Activated CD4-positive, alpha-beta T cell treated with anti-CD3 and anti-CD28 coated beads for 36 hours (primary cell): ENCODE data around the gene PTPN21. TPM values are rescaled to one million over a fixed set of nuclear protein-coding genes. Genes with fewer than 3 reads are reported as not detected.

Source experiments
- ATAC-seq: fragments of 200-7000 bp; cut with Tn5 transposase; one replicate; pipeline ENCODE4 v1.10.0; 2021; ENCODE audit warnings: mild to moderate bottlenecking, moderate library complexity
- CTCF ChIA-PET: fragments of 350-600 bp; sonication (Branson Sonifier 250); formaldehyde crosslinking; loops from one replicate; lab custom pipeline; 2021; ENCODE audit warnings: antibody characterized with exemption; lab: Charles Lee
- POLR2A ChIA-PET: fragments of 350-600 bp; sonication (Branson Sonifier 250); formaldehyde crosslinking; loops from one replicate; lab custom pipeline; 2021; ENCODE audit warnings: antibody characterized with exemption, inconsistent platforms; lab: Charles Lee
- DNase-seq: peaks from one replicate; pipeline ENCODE4 v3.0.0-alpha.2; 2020
- H3K27ac Mint-ChIP-seq: one replicate; pipeline ENCODE4 v1.8.0; 2021; ENCODE audit warnings: mixed read lengths
- H3K27me3 Mint-ChIP-seq: one replicate; pipeline ENCODE4 v1.8.0; 2021; ENCODE audit warnings: mixed read lengths
- H3K36me3 Mint-ChIP-seq: one replicate; pipeline ENCODE4 v1.8.0; 2021; ENCODE audit warnings: low read depth, mixed read lengths
- H3K4me1 Mint-ChIP-seq: one replicate; pipeline ENCODE4 v1.8.0; 2021; ENCODE audit warnings: mixed read lengths
- H3K4me3 Mint-ChIP-seq: one replicate; pipeline ENCODE4 v1.8.0; 2021; ENCODE audit warnings: mild to moderate bottlenecking, moderate library complexity, mixed read lengths
- H3K9me3 Mint-ChIP-seq: one replicate; pipeline ENCODE4 v1.8.0; 2021; ENCODE audit warnings: low read depth, mixed read lengths
- intact Hi-C, 2 experiments: fragments of 100-400 bp; cut with DNase I in 1 of 2; cut with micrococcal nuclease in 1 of 2; formaldehyde crosslinking; loops; one replicate each; pipeline versions ENCODE4 v1.14.2 to v1.15.1; 2022 to 2024; cut with DNase I, micrococcal nuclease
- total RNA-seq, 2 experiments: library from RNA; stranded (reverse); gene quantifications; one replicate each; pipeline ENCODE4 v1.2.3, GENCODE V29; 2021

PTPN21 gene
- total RNA-seq, 2 experiments from 2014 or later = 0.12 to 0.16 TPM

- DNase-seq (no peak), ATAC-seq (no peak)
- peaks cover 53% of the 10 kb centered on the region for H3K36me3 Mint-ChIP-seq
- H3K9me3 Mint-ChIP-seq = no peaks in the 10 kb centered on the region
- ChIA-PET POLR2A (no interaction called here), CTCF (interaction anchor here (0.7 to 1.1 kb wide), 3 partner anchors 11 to 29 kb away, joined by 3 to 5 read pairs (median 3); no protein-coding TSS in a partner anchor)
- no peaks in the 10 kb centered on the region for H3K27me3 Mint-ChIP-seq
- intact Hi-C loops = no loop called here
- H3K4me3 Mint-ChIP-seq = no peak overlapping the region
- H3K27ac Mint-ChIP-seq = no peak overlapping the region
- H3K4me1 Mint-ChIP-seq = no peaks in the 10 kb centered on the region
Observed at GRCh38 chr14:88584451-88584850, 29.6 kb upstream of the PTPN21 start.

- CTCF ChIA-PET = interaction anchor here (1.0 to 1.3 kb wide), 2 partner anchors 11 to 21 kb away, joined by 3 read pairs; no protein-coding TSS in a partner anchor
- Mint-ChIP-seq H3K4me3 (no peak overlapping the region), H3K27me3 (no peaks in the 10 kb centered on the region), H3K9me3 (no peaks in the 10 kb centered on the region), H3K36me3 (peaks cover 57% of the 10 kb centered on the region), H3K4me1 (no peaks in the 10 kb centered on the region), H3K27ac (no peak overlapping the region)
- no peak for DNase-seq
- ATAC-seq = no peak
- intact Hi-C loops = no loop called here
- POLR2A ChIA-PET = no interaction called here
Observed at GRCh38 chr14:88576222-88576621, 21.4 kb upstream of the PTPN21 start.

- no peak overlapping the region for H3K27ac Mint-ChIP-seq
- peaks cover 66% of the 10 kb centered on the region for H3K36me3 Mint-ChIP-seq
- ATAC-seq (no peak), DNase-seq (no peak)
- ChIA-PET CTCF (no interaction called here), POLR2A (no interaction called here)
- H3K4me1 Mint-ChIP-seq = peaks cover 5% of the 10 kb centered on the region
- H3K27me3 Mint-ChIP-seq = no peaks in the 10 kb centered on the region
- intact Hi-C loops = no loop called here
- no peak overlapping the region for H3K4me3 Mint-ChIP-seq
- no peaks in the 10 kb centered on the region for H3K9me3 Mint-ChIP-seq
Observed at GRCh38 chr14:88572117-88572516, 17.3 kb upstream of the PTPN21 start.

- Mint-ChIP-seq H3K4me3 (no peak overlapping the region), H3K27me3 (no peaks in the 10 kb centered on the region), H3K27ac (no peak overlapping the region), H3K9me3 (no peaks in the 10 kb centered on the region), H3K36me3 (peaks cover 51% of the 10 kb centered on the region), H3K4me1 (peaks cover 21% of the 10 kb centered on the region)
- DNase-seq = no peak
- CTCF ChIA-PET = no interaction called here
- POLR2A ChIA-PET = no interaction called here
- no peak for ATAC-seq
- intact Hi-C loops = loop anchor here (10.0 kb wide), 2 partner anchors 563 to 623 kb away; partner anchors contain the start of gene GPR65 (in 1 of the 2)
Observed at GRCh38 chr14:88568196-88568595, 13.4 kb upstream of the PTPN21 start.

- H3K4me1 Mint-ChIP-seq = peaks cover 30% of the 10 kb centered on the region
- H3K9me3 Mint-ChIP-seq = no peaks in the 10 kb centered on the region
- DNase-seq (no peak), ATAC-seq (no peak)
- H3K27me3 Mint-ChIP-seq = peaks cover 8% of the 10 kb centered on the region
- no peak overlapping the region for H3K27ac Mint-ChIP-seq
- H3K36me3 Mint-ChIP-seq = peaks cover 34% of the 10 kb centered on the region
- ChIA-PET CTCF (interaction anchor here (1.4 to 1.5 kb wide), 2 partner anchors 8 to 10 kb away, joined by 4 to 8 read pairs; partner anchors contain the start of gene PTPN21), POLR2A (no interaction called here)
- H3K4me3 Mint-ChIP-seq = no peak overlapping the region
- intact Hi-C loops = loop anchor here (10.0 kb wide), 2 partner anchors 561 to 621 kb away; partner anchors contain the start of gene GPR65 (in 1 of the 2)
Observed at GRCh38 chr14:88565427-88565826, 10.6 kb upstream of the PTPN21 start.

- Mint-ChIP-seq H3K9me3 (no peaks in the 10 kb centered on the region), H3K4me3 (peak overlapping the region; percentile 83), H3K4me1 (peaks cover 31% of the 10 kb centered on the region), H3K36me3 (peaks cover 19% of the 10 kb centered on the region), H3K27me3 (peaks cover 11% of the 10 kb centered on the region), H3K27ac (peak overlapping the region; percentile 66)
- ChIA-PET POLR2A (interaction anchor here (1.3 kb wide), 1 partner anchor 31 kb away, joined by 4 read pairs; no protein-coding TSS in a partner anchor), CTCF (interaction anchor here (0.6 kb wide), 1 partner anchor 178 kb away, joined by 3 read pairs; no protein-coding TSS in a partner anchor)
- DNase-seq (no peak), ATAC-seq (no peak)
- intact Hi-C loops = loop anchor here (1.0 to 10.0 kb wide), 12 partner anchors 35 to 1392 kb away; partner anchors contain the start of genes EML5 (in 2 of the 2), GPR65 (in 2 of the 2), GALC (in 1 of the 2) and SPATA7 (in 1 of the 2)
Observed at GRCh38 chr14:88563845-88564244, 9.0 kb upstream of the PTPN21 start.

GRCh38 chr14:88562831-88563686, 8.3 kb upstream of the PTPN21 start, which contains the start of gene ZC3H14:
Gene ZC3H14 (plus strand): TSS chr14:88563037. CDS start chr14:88563134, 97 bp downstream.
- Mint-ChIP-seq H3K9me3 (no peaks in the 10 kb centered on the region), H3K4me3 (peak within 1 kb of the TSS; percentile 83), H3K4me1 (peaks cover 31% of the 10 kb centered on the region), H3K27ac (peak within 1 kb of the TSS; percentile 92), H3K36me3 (peaks cover 12% of the 10 kb centered on the region), H3K27me3 (peaks cover 12% of the 10 kb centered on the region)
- CTCF ChIA-PET = interaction anchor here (0.6 kb wide), 1 partner anchor 179 kb away, joined by 3 read pairs; no protein-coding TSS in a partner anchor
- ATAC-seq (peak; percentile 94), DNase-seq (peak; percentile 91)
- intact Hi-C loops = loop anchor here (1.0 to 10.0 kb wide), 12 partner anchors 36 to 1393 kb away; partner anchors contain the start of genes EML5 (in 2 of the 2), GPR65 (in 2 of the 2), TTC8 (in 2 of the 2) and GALC (in 1 of the 2)
- POLR2A ChIA-PET = interaction anchor here (1.3 kb wide), 1 partner anchor 32 kb away, joined by 4 read pairs; no protein-coding TSS in a partner anchor

GRCh38 chr14:88562532-88562830, 7.7 kb upstream of the PTPN21 start:
- Mint-ChIP-seq H3K27me3 (peaks cover 12% of the 10 kb centered on the region), H3K9me3 (no peaks in the 10 kb centered on the region), H3K36me3 (peaks cover 7% of the 10 kb centered on the region), H3K4me1 (peaks cover 33% of the 10 kb centered on the region), H3K27ac (peak overlapping the region; percentile 82), H3K4me3 (peak overlapping the region; percentile 83)
- POLR2A ChIA-PET = no interaction called here
- DNase-seq (no peak), ATAC-seq (no peak)
- CTCF ChIA-PET = no interaction called here
- intact Hi-C loops = loop anchor here (1.0 to 10.0 kb wide), 11 partner anchors 36 to 618 kb away; partner anchors contain the start of genes EML5 (in 2 of the 2), GPR65 (in 2 of the 2), GALC (in 1 of the 2) and SPATA7 (in 1 of the 2)

GRCh38 chr14:88559852-88560251, 5.0 kb upstream of the PTPN21 start:
- H3K4me1 Mint-ChIP-seq = peaks cover 42% of the 10 kb centered on the region
- no peak overlapping the region for H3K4me3 Mint-ChIP-seq
- CTCF ChIA-PET = interaction anchor here (0.6 to 0.9 kb wide), 2 partner anchors 9 to 66 kb away, joined by 3 read pairs; no protein-coding TSS in a partner anchor
- intact Hi-C loops = loop anchor here (5.0 to 10.0 kb wide), 7 partner anchors 232 to 1695 kb away; partner anchors contain the start of genes GPR65 (in 2 of the 2), EML5 (in 1 of the 2), GALC (in 1 of the 2) and PSMC1 (in 1 of the 2)
- peaks cover 30% of the 10 kb centered on the region for H3K27me3 Mint-ChIP-seq
- POLR2A ChIA-PET = no interaction called here
- DNase-seq (no peak), ATAC-seq (no peak)
- H3K36me3 Mint-ChIP-seq = no peaks in the 10 kb centered on the region
- no peak overlapping the region for H3K27ac Mint-ChIP-seq
- no peaks in the 10 kb centered on the region for H3K9me3 Mint-ChIP-seq

GRCh38 chr14:88556581-88556980, 1.8 kb upstream of the PTPN21 start:
- CTCF ChIA-PET = interaction anchor here (1.1 kb wide), 1 partner anchor 10 kb away, joined by 8 read pairs; no protein-coding TSS in a partner anchor
- Mint-ChIP-seq H3K4me1 (peaks cover 32% of the 10 kb centered on the region), H3K4me3 (no peak overlapping the region), H3K36me3 (no peaks in the 10 kb centered on the region), H3K27ac (no peak overlapping the region), H3K27me3 (peaks cover 44% of the 10 kb centered on the region), H3K9me3 (no peaks in the 10 kb centered on the region)
- POLR2A ChIA-PET = no interaction called here
- no peak for ATAC-seq
- intact Hi-C loops = loop anchor here in 1 of 2 experiments (10.0 kb wide), 2 partner anchors 372 to 1698 kb away; partner anchors contain the start of gene PSMC1
- DNase-seq = no peak
